Body of pancreas (tissue), 4 donors: ENCODE data around the gene SLC25A13. TPM values are rescaled to one million over a fixed set of nuclear protein-coding genes. Genes with fewer than 3 reads are reported as not detected.

ENCODE experiments used
- ATAC-seq: fragments of 150-250 bp; one replicate; pipeline ENCODE4 v1.9.1; 2016
- DNase-seq, 4 donors: peaks; one replicate each; pipeline ENCODE4 v3.0.0-alpha.2; 2019
- H3K27ac ChIP-seq, 4 donors: fragments of 200-600 bp; sonication (generic); 1 replicate in 3 of 4; 2 replicates in 1 of 4; pipeline versions ENCODE4 v1.5.1 to v1.6.1; 2016 to 2019; ENCODE audit warnings: mild to moderate bottlenecking in 1 of 4, mixed read lengths in 1 of 4, moderate library complexity in 1 of 4
- H3K27me3 ChIP-seq, 2 donors: fragments of 200-600 bp; sonication (generic); one replicate each; pipeline ENCODE4 v1.6.0; 2016; ENCODE audit warnings: mild to moderate bottlenecking in 1 of 2
- H3K36me3 ChIP-seq, 2 donors: fragments of 200-600 bp; sonication (generic); replicated peaks in 1 of 2; 2 replicates each; pipeline ENCODE4 v1.5.1; 2016; ENCODE audit warnings: low read depth in 2 of 2; ENCODE audit not compliant: insufficient read depth in 1 of 2
- H3K4me1 ChIP-seq: fragments of 200-600 bp; sonication (generic); one replicate; pipeline ENCODE4 v1.6.0; 2016
- H3K4me3 ChIP-seq, 2 donors: fragments of 200-600 bp; sonication (generic); 1 replicate in 1 of 2; 2 replicates in 1 of 2; pipeline ENCODE4 v1.5.1; 2016 to 2019
- H3K9me3 ChIP-seq, 3 donors: fragments of 200-600 bp; sonication (generic); 1 replicate in 2 of 3; 2 replicates in 1 of 3; pipeline ENCODE4 v1.5.1; 2016
- POLR2A ChIP-seq, 3 donors: fragments of 450-650 bp; IDR thresholded peaks; one replicate each; pipeline ENCODE4 v1.6.1; 2016; ENCODE audit warnings: antibody characterized with exemption in 3 of 3, mild to moderate bottlenecking in 2 of 3
- WGBS, 2 donors: methylation state at CpG; one replicate each; pipeline ENCODE4 v1.1.5; 2017; 5-methylcytosine and 5-hydroxymethylcytosine counted together
- intact Hi-C: fragments of 100-400 bp; cut with DNase I; formaldehyde crosslinking; loops from one replicate; pipeline ENCODE4 v1.15.1; 2023
- total RNA-seq, 2 donors: library from RNA; depleted of rRNA; stranded (reverse); fragments of >200 nt; gene quantifications; one replicate each; pipeline ENCODE4 v1.1.0, GENCODE V29; 2016
- TF ChIP-seq, protein P1 (sequence below), 7 experiments: fragments of 450-650 bp in 4 of 7; fragments of 200-600 bp in 3 of 7; sonication (generic) in 3 of 7; IDR thresholded peaks; one replicate each; pipeline ENCODE4 v1.5.1; 2016 to 2019; ENCODE audit warnings: antibody characterized with exemption in 7 of 7

The SLC25A13 gene
- total RNA-seq, 2 donors from 2014 or later: 9.6 to 20.1 TPM

GRCh38 chr7:96287559-96287958 is 34.3 kb downstream of the SLC25A13 start:
- H3K4me1 ChIP-seq: no peaks in the 10 kb centered on the region
- 85 to 92% methylated on average over 4 of the region's 4 CpGs for WGBS, 2 donors
- no peaks in the 10 kb centered on the region for H3K9me3 ChIP-seq
- no peaks in the 10 kb centered on the region for H3K27me3 ChIP-seq
- ATAC-seq (no peak), DNase-seq (no peak)
- intact Hi-C loops: no loop called here
- TF ChIP-seq, protein P1, sequence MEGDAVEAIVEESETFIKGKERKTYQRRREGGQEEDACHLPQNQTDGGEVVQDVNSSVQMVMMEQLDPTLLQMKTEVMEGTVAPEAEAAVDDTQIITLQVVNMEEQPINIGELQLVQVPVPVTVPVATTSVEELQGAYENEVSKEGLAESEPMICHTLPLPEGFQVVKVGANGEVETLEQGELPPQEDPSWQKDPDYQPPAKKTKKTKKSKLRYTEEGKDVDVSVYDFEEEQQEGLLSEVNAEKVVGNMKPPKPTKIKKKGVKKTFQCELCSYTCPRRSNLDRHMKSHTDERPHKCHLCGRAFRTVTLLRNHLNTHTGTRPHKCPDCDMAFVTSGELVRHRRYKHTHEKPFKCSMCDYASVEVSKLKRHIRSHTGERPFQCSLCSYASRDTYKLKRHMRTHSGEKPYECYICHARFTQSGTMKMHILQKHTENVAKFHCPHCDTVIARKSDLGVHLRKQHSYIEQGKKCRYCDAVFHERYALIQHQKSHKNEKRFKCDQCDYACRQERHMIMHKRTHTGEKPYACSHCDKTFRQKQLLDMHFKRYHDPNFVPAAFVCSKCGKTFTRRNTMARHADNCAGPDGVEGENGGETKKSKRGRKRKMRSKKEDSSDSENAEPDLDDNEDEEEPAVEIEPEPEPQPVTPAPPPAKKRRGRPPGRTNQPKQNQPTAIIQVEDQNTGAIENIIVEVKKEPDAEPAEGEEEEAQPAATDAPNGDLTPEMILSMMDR (IDR thresholded peaks at IDR 0.05): no peak
- no peak for TF ChIP-seq POLR2A (IDR thresholded peaks at IDR 0.05)
- no peak overlapping the region for H3K4me3 ChIP-seq
- H3K27ac ChIP-seq: no peak overlapping the region
- no peaks in the 10 kb centered on the region for H3K36me3 ChIP-seq

GRCh38 chr7:96287132-96287531 is 34.8 kb downstream of the SLC25A13 start:
- intact Hi-C loops: no loop called here
- TF ChIP-seq, protein P1 (IDR thresholded peaks at IDR 0.05): no peak
- TF ChIP-seq POLR2A (IDR thresholded peaks at IDR 0.05): no peak
- H3K4me1 ChIP-seq: no peaks in the 10 kb centered on the region
- no peak for ATAC-seq
- no peaks in the 10 kb centered on the region for H3K9me3 ChIP-seq
- no peaks in the 10 kb centered on the region for H3K36me3 ChIP-seq
- no peak overlapping the region for H3K27ac ChIP-seq
- DNase-seq: no peak
- H3K27me3 ChIP-seq: no peaks in the 10 kb centered on the region
- no peak overlapping the region for H3K4me3 ChIP-seq
- WGBS, 2 donors: 56 to 94% methylated on average over 3 of the region's 3 CpGs

DNA sequence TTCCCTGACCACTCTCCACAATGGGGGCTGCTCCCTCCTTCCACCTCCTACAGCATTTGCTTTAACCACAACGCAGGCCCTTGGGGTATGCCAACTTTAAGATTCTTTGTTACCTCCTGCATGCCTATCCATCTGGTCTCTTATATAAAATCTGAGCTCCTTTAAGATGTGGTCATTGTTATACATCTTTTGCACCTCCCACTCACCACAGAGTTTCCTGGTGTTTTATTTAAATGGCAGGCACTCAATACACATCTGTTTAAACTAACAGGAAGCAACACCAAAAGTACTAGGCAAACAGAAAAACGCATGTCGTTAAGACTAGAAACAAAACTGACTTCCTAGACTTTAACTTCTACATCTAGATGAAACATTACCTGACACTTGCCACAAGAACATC is 36.3 kb downstream of the SLC25A13 start:
- ATAC-seq (no peak), DNase-seq (no peak)
- 68 to 84% methylated on average over 3 of the region's 3 CpGs for WGBS, 2 donors

DNA sequence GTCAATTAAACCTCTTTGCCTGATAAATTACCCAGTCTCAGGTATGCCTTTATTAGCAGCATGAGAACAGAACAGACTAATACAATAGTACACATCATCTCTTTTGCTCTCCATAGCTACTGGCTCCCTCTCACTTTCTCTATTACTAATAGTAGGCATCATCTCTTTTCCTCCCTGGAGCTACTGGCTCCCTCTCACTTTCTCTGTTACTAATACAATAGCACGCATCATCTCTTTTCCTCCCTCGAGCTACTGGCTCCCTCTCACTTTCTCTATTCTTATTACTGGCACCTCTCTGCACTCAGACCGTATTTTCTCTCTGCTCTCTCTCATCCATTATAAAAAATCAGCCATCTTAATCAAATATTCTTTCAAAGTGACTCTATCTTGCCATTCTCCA is 37.1 kb downstream of the SLC25A13 start:
- intact Hi-C loops: no loop called here
- no peaks in the 10 kb centered on the region for H3K9me3 ChIP-seq
- 95 to 97% methylated on average over 3 of the region's 3 CpGs for WGBS, 2 donors
- no peak overlapping the region for H3K27ac ChIP-seq
- no peaks in the 10 kb centered on the region for H3K27me3 ChIP-seq
- TF ChIP-seq POLR2A (IDR thresholded peaks at IDR 0.05): no peak
- TF ChIP-seq, protein P1 (IDR thresholded peaks at IDR 0.05): no peak
- ATAC-seq (no peak), DNase-seq (no peak)
- no peaks in the 10 kb centered on the region for H3K4me1 ChIP-seq
- no peaks in the 10 kb centered on the region for H3K36me3 ChIP-seq
- no peak overlapping the region for H3K4me3 ChIP-seq

More for the DNA sequence above, 36.3 kb downstream of the SLC25A13 start:
- no peak for TF ChIP-seq POLR2A (IDR thresholded peaks at IDR 0.05)
- TF ChIP-seq, protein P1 (IDR thresholded peaks at IDR 0.05): no peak
- Histone ChIP-seq H3K27me3 (no peaks in the 10 kb centered on the region), H3K4me1 (no peaks in the 10 kb centered on the region), H3K9me3 (no peaks in the 10 kb centered on the region), H3K36me3 (no peaks in the 10 kb centered on the region), H3K4me3 (no peak overlapping the region), H3K27ac (no peak overlapping the region)
- intact Hi-C loops: no loop called here

- intact Hi-C loops: no loop called here
- Histone ChIP-seq H3K4me1 (no peaks in the 10 kb centered on the region), H3K27ac (no peak overlapping the region), H3K27me3 (no peaks in the 10 kb centered on the region), H3K36me3 (no peaks in the 10 kb centered on the region), H3K4me3 (no peak overlapping the region), H3K9me3 (no peaks in the 10 kb centered on the region)
- ATAC-seq: no peak
- 94 to 98% methylated on average over 2 of the region's 2 CpGs for WGBS, 2 donors
- DNase-seq: no peak
- TF ChIP-seq, protein P1 (IDR thresholded peaks at IDR 0.05): no peak
- TF ChIP-seq POLR2A (IDR thresholded peaks at IDR 0.05): no peak
These were observed 37.7 kb downstream of the SLC25A13 start for GRCh38 chr7:96284240-96284639.
